ENCODE results near the gene SGMS1. TPM values are rescaled to one million over a fixed set of nuclear protein-coding genes. Genes with fewer than 3 reads are reported as not detected.

Gene SGMS1
- total RNA-seq, 1 donor from 2014 or later = 25.0 TPM

GRCh38 chr10:50531388-50532077, 92.2 kb downstream of the SGMS1 start:
- Mint-ChIP-seq H3K27me3 (no peaks in the 10 kb centered on the region), H3K27ac (no peak overlapping the region)

GRCh38 chr10:50529660-50530059, 94.1 kb downstream of the SGMS1 start:
- no peak for TF ChIP-seq CTCF (IDR thresholded peaks at IDR 0.05; ENCODE audit: unreplicated experiment)
- H3K27ac Mint-ChIP-seq = peak overlapping the region; percentile 9
- no peak overlapping the region for H3K4me3 Mint-ChIP-seq (ENCODE audit: low read depth)
- DNase-seq (ENCODE audit: low spot score, unreplicated experiment) = no peak
- no peaks in the 10 kb centered on the region for H3K4me1 Mint-ChIP-seq (ENCODE audit: low read depth)
- no peaks in the 10 kb centered on the region for H3K9me3 Mint-ChIP-seq (ENCODE audit: low read depth)
- H3K27me3 Mint-ChIP-seq = no peaks in the 10 kb centered on the region
- H3K36me3 Mint-ChIP-seq (ENCODE audit: insufficient read depth) = peaks cover 2% of the 10 kb centered on the region

More at GRCh38 chr10:50531388-50532077, 92.2 kb downstream of the SGMS1 start:
- TF ChIP-seq CTCF (IDR thresholded peaks at IDR 0.05; ENCODE audit: unreplicated experiment) = no peak
- DNase-seq (ENCODE audit: low spot score, unreplicated experiment) = no peak
- H3K9me3 Mint-ChIP-seq (ENCODE audit: low read depth) = no peaks in the 10 kb centered on the region
- H3K4me1 Mint-ChIP-seq (ENCODE audit: low read depth) = no peaks in the 10 kb centered on the region
- H3K36me3 Mint-ChIP-seq (ENCODE audit: insufficient read depth) = no peaks in the 10 kb centered on the region
- H3K4me3 Mint-ChIP-seq (ENCODE audit: low read depth) = no peak overlapping the region

GRCh38 chr10:50528206-50528605, 95.5 kb downstream of the SGMS1 start:
- Mint-ChIP-seq H3K36me3 (ENCODE audit: insufficient read depth) (peaks cover 2% of the 10 kb centered on the region), H3K4me1 (ENCODE audit: low read depth) (no peaks in the 10 kb centered on the region), H3K9me3 (ENCODE audit: low read depth) (no peaks in the 10 kb centered on the region), H3K27me3 (no peaks in the 10 kb centered on the region), H3K4me3 (ENCODE audit: low read depth) (no peak overlapping the region), H3K27ac (no peak overlapping the region)
- TF ChIP-seq CTCF (IDR thresholded peaks at IDR 0.05; ENCODE audit: unreplicated experiment) = no peak
- no peak for DNase-seq (ENCODE audit: low spot score, unreplicated experiment)

GRCh38 chr10:50527442-50528043, 96.2 kb downstream of the SGMS1 start:
- H3K27ac Mint-ChIP-seq = no peak overlapping the region
- TF ChIP-seq CTCF (IDR thresholded peaks at IDR 0.05; ENCODE audit: unreplicated experiment) = no peak
- no peaks in the 10 kb centered on the region for H3K27me3 Mint-ChIP-seq
- peaks cover 2% of the 10 kb centered on the region for H3K36me3 Mint-ChIP-seq (ENCODE audit: insufficient read depth)
- H3K4me1 Mint-ChIP-seq (ENCODE audit: low read depth) = peaks cover 4% of the 10 kb centered on the region
- H3K9me3 Mint-ChIP-seq (ENCODE audit: low read depth) = no peaks in the 10 kb centered on the region
- no peak overlapping the region for H3K4me3 Mint-ChIP-seq (ENCODE audit: low read depth)
- DNase-seq (ENCODE audit: low spot score, unreplicated experiment) = no peak

GRCh38 chr10:50526185-50526584, 97.6 kb downstream of the SGMS1 start:
- H3K9me3 Mint-ChIP-seq (ENCODE audit: low read depth) = no peaks in the 10 kb centered on the region
- peak overlapping the region; percentile 49 for H3K27ac Mint-ChIP-seq
- peaks cover 4% of the 10 kb centered on the region for H3K4me1 Mint-ChIP-seq (ENCODE audit: low read depth)
- no peak overlapping the region for H3K4me3 Mint-ChIP-seq (ENCODE audit: low read depth)
- peaks cover 2% of the 10 kb centered on the region for H3K36me3 Mint-ChIP-seq (ENCODE audit: insufficient read depth)
- H3K27me3 Mint-ChIP-seq = no peaks in the 10 kb centered on the region
- no peak for TF ChIP-seq CTCF (IDR thresholded peaks at IDR 0.05; ENCODE audit: unreplicated experiment)
- DNase-seq (ENCODE audit: low spot score, unreplicated experiment) = no peak

Measured in progenitor cell of endocrine pancreas (in vitro differentiated cells).